OCI-LY1 (cell line): ENCODE data around the gene COL15A1.

Experiments
- H2AFZ ChIP-seq: fragments of 200-600 bp; sonication (generic), shearing (Covaris generic); 2 replicates; pipeline ENCODE4 v1.6.0; 2014; ENCODE audit warnings: antibody characterized with exemption, mild to moderate bottlenecking, low read length
- H3F3A ChIP-seq: fragments of 200-600 bp; sonication (generic), shearing (Covaris generic); 2 replicates; pipeline ENCODE4 v1.6.0; 2014; ENCODE audit warnings: mild to moderate bottlenecking, antibody characterized with exemption, low read length, moderate library complexity; ENCODE audit not compliant: insufficient read depth
- H3K27ac ChIP-seq: fragments of 200-600 bp; sonication (generic); 2 replicates; pipeline ENCODE4 v1.5.1; 2014; ENCODE audit warnings: low read length, mixed run types, mild to moderate bottlenecking, low read depth; ENCODE audit not compliant: poor library complexity, severe bottlenecking
- H3K27me3 ChIP-seq: fragments of 200-600 bp; sonication (generic); 2 replicates; pipeline ENCODE4 v1.6.0; 2014; ENCODE audit warnings: antibody characterized with exemption, mild to moderate bottlenecking, low read length, moderate library complexity; ENCODE audit not compliant: insufficient read depth
- H3K36me3 ChIP-seq: fragments of 200-600 bp; sonication (generic); 2 replicates; pipeline ENCODE4 v1.6.1; 2014; ENCODE audit warnings: mild to moderate bottlenecking, antibody characterized with exemption, low read length, moderate library complexity, mixed read lengths; ENCODE audit not compliant: insufficient read depth
- H3K4me1 ChIP-seq: fragments of 200-600 bp; sonication (generic); 2 replicates; pipeline ENCODE4 v1.5.1; 2014; ENCODE audit warnings: mild to moderate bottlenecking, low read length, moderate library complexity; ENCODE audit not compliant: insufficient read depth, severe bottlenecking
- H3K4me2 ChIP-seq: fragments of 200-600 bp; sonication (generic), shearing (Covaris generic); 2 replicates; pipeline ENCODE4 v1.6.1; 2014; ENCODE audit warnings: low read length
- H3K4me3 ChIP-seq: fragments of 200-600 bp; sonication (generic); 2 replicates; pipeline ENCODE4 v1.5.1; 2014; ENCODE audit warnings: low read length, low read depth, mild to moderate bottlenecking, mixed read lengths; ENCODE audit not compliant: poor library complexity, severe bottlenecking
- H3K79me2 ChIP-seq: fragments of 200-600 bp; shearing (Covaris generic); 2 replicates; pipeline ENCODE4 v1.6.1; 2016; ENCODE audit warnings: mixed run types, low read length, mixed read lengths; ENCODE audit not compliant: insufficient read depth
- H3K9ac ChIP-seq: fragments of 200-600 bp; sonication (generic), shearing (Covaris generic); 2 replicates; pipeline ENCODE4 v1.6.1; 2014; ENCODE audit warnings: mild to moderate bottlenecking, low read length, mixed read lengths
- H3K9me2 ChIP-seq: fragments of 200-600 bp; sonication (generic), shearing (Covaris generic); 2 replicates; pipeline ENCODE4 v1.6.1; 2014; ENCODE audit warnings: low read depth, mild to moderate bottlenecking, low read length, mixed read lengths
- H3K9me3 ChIP-seq: fragments of 200-600 bp; shearing (Covaris generic); 2 replicates; pipeline ENCODE4 v1.6.1; 2014; ENCODE audit warnings: low read length, mixed read lengths
- H4K20me1 ChIP-seq: fragments of 200-600 bp; sonication (generic), shearing (Covaris generic); 2 replicates; pipeline ENCODE4 v1.6.0; 2016; ENCODE audit warnings: mild to moderate bottlenecking, low read length; ENCODE audit not compliant: insufficient read depth
- CTCF ChIP-seq: fragments of 200-600 bp; sonication (generic), shearing (Covaris generic); IDR thresholded peaks from 2 replicates; pipeline ENCODE4 v1.5.1; 2017; ENCODE audit warnings: mild to moderate bottlenecking, antibody characterized with exemption, low read length, moderate library complexity, mixed read lengths
- EZH2 ChIP-seq: fragments of 200-600 bp; sonication (generic), shearing (Covaris generic); IDR thresholded peaks from 2 replicates; pipeline ENCODE4 v1.8.0; 2017; ENCODE audit warnings: borderline replicate concordance, mixed run types, mild to moderate bottlenecking, antibody characterized with exemption, low read length, moderate library complexity, mixed read lengths

Gene COL15A1

GRCh38 chr9:98913044-98913443, 30.7 kb upstream of the COL15A1 start:
- no peaks in the 10 kb centered on the region for H3K9me3 ChIP-seq
- no peak overlapping the region for H3K9ac ChIP-seq
- H3K4me2 ChIP-seq, result no peak overlapping the region
- no peaks in the 10 kb centered on the region for H3K9me2 ChIP-seq
- H3F3A ChIP-seq, result no peaks in the 10 kb centered on the region
- H3K4me3 ChIP-seq, result no peak overlapping the region
- no peaks in the 10 kb centered on the region for H4K20me1 ChIP-seq
- H3K36me3 ChIP-seq, result no peaks in the 10 kb centered on the region
- H3K4me1 ChIP-seq, result peaks cover 31% of the 10 kb centered on the region
- no peak overlapping the region for H2AFZ ChIP-seq
- no peaks in the 10 kb centered on the region for H3K79me2 ChIP-seq
- TF ChIP-seq EZH2, result no peak
- no peak for TF ChIP-seq CTCF
- H3K27me3 ChIP-seq, result no peaks in the 10 kb centered on the region; the same call in 1 of the 2 replicates
- no peak overlapping the region for H3K27ac ChIP-seq

- Histone ChIP-seq H3K36me3 (no peaks in the 10 kb centered on the region; the same call in 1 of the 2 replicates), H3K4me1 (peaks cover 30% of the 10 kb centered on the region), H3K9me2 (no peaks in the 10 kb centered on the region), H3K9ac (no peak overlapping the region), H3K4me2 (no peak overlapping the region), H3K79me2 (no peaks in the 10 kb centered on the region), H2AFZ (no peak overlapping the region), H3F3A (no peaks in the 10 kb centered on the region), H3K27ac (no peak overlapping the region), H3K4me3 (no peak overlapping the region), H3K9me3 (no peaks in the 10 kb centered on the region), H4K20me1 (no peaks in the 10 kb centered on the region), H3K27me3 (no peaks in the 10 kb centered on the region; the same call in 1 of the 2 replicates)
- TF ChIP-seq EZH2 (no peak), CTCF (no peak)
Observed at GRCh38 chr9:98913705-98914104, 30.0 kb upstream of the COL15A1 start.

GRCh38 chr9:98915599-98915998, 28.1 kb upstream of the COL15A1 start:
- Histone ChIP-seq H3K79me2 (no peaks in the 10 kb centered on the region), H3K4me3 (no peak overlapping the region), H4K20me1 (no peaks in the 10 kb centered on the region), H3K9ac (no peak overlapping the region), H3K27me3 (no peaks in the 10 kb centered on the region; the same call in 1 of the 2 replicates), H3K27ac (no peak overlapping the region), H3F3A (no peaks in the 10 kb centered on the region), H3K4me1 (peaks cover 30% of the 10 kb centered on the region), H3K9me3 (no peaks in the 10 kb centered on the region), H3K36me3 (no peaks in the 10 kb centered on the region; the same call in 1 of the 2 replicates), H3K4me2 (no peak overlapping the region), H2AFZ (no peak overlapping the region), H3K9me2 (no peaks in the 10 kb centered on the region)
- TF ChIP-seq EZH2 (no peak), CTCF (no peak)
